ENCODE results near the gene CRACDL.

Gene CRACDL

DNA sequence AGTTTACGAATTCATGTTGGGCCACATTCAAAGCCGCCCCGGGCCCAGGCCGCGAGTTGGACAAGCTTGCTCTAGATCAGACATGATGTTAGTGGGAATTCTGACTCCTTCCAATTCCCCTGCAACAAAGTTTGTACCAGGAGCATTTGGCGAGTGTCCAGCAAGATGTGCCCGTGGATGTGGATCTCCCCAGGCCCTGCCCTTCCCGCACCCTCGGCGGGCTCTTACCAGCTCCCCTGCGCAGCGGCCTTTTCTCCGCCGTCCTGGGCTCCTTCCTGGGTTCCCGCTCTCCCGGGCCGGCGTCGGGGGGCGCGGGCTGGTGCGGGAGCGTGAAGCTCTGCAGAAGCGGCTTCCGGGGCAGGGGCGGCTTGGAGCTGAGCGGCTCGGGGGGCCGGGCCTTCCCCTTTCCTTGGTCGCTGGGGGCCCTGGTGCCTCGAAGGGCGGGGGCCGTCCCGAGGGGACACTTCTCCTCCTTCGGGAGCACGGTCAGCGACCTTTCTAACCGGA lies 114.3 kb downstream of the CRACDL start:
- peak; percentile 17 for DNase-seq

DNA sequence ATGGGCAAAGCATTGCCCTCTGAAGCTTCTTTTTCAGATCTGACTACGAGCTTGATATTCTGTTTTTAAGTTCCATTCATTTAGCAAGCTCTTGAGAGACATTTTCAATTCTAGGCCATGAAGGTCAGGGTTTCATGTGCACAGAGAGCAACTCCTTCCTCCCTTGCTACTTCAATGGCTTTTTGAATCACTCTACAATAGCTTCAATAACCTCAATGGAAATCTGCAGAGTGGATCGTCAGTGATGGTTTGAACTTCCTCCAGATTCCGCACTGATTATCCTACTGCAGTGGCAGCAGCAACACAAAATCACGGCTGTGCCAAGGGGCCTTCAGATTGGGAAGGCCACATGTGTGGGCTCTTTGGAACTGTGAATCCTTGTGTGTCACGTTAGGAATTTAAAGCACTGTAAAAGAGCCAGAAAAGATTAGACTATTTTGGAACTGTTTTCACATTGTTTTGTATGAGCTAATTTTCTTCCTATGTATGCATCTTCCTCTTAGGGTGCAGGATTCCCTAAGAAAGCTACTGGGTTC lies 116.7 kb downstream of the CRACDL start:
- no peak for DNase-seq

DNA sequence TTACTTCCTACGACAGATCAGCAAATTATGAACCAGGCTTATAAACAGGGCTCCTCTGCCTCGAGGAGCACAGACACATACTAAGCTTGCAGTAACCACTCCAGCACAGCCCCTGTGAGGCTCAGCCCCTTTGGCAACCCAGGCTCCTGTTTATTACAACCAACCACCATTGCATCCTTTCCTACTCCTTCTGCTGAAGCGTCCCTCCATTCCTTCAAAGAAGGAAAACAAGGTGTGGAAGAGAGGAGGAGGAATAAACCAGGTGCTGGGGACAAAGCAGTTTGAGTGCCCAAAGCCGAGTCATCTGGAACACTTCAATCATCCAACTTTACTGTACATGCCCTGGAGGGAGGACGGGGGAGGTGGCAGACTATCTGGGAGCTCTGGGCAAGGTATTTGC lies 117.9 kb downstream of the CRACDL start:
- peak; percentile 12 for DNase-seq

DNA sequence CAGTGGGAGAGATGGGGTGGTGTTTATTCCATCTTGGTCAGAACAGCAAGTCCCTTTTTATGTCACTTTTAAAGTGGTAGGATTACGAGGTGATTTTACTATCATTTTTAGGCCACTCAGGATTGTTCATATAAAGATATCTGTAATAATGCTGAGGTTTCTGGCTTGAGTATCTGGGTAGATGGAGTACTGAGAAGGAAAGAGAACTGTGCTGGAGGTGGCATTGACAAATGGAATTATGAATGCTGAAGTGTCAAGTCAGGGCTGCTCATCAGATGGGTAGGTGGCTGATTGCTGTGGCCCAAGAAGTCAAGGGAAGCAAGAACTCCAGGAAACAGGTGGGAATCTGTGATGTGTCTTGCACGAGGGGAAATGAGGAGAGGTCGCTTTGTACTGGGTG lies 119.7 kb downstream of the CRACDL start:
- no peak for DNase-seq

DNA sequence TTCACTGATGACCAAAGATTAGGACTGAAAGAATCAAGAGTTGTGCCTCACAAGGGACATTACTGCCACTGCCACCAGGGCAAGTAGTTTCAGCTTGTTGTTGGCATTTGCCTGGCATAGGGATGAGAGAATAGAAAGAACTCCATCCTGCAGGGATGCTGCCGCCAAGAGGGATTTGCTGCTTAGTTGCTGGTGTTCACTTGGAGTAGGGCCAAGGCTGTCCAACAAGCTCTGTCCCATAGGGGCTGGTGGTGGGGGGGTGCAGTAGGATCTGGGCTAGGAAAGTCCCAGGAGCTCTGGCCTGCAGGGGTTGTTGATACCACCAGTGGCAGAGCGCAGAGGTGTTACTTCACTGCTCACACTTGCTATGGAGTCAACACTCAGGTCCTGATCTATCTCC lies 120.2 kb downstream of the CRACDL start:
- DNase-seq, result no peak

DNA sequence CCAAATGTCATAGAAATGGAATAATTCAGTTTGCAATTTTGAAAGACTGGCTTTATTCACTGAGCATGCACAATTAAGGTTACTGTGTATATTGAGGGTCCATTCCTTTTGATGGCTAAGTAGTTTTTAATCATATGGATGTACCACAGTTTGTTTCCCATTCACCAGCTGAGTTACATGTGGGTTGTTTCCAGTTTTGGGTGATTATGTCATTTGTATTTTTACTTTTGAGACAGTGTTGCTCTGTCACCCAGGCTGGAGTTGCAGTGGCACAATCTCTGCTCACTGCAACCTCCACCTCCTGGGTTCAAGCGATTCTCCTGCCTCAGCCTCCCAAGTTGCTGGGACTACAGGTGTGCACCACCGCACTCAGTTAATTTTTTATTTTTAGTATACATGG lies 124.3 kb downstream of the CRACDL start:
- no peak for DNase-seq

DNA sequence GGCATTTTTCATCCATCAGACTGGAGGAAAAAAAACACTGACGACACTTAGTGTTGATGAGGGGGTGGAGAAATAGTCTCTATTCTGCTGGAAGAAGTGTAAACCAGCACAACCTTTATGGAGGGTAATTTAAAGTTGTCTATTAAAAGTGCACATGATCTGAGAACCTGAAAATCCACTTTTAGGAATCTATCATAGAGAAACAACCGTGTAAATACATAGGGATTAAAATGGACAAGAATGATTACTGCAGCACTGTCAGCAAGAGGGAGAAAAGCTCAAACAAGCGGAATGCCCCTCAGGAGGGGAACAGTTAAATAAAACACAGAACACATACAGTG lies 125.5 kb downstream of the CRACDL start:
- no peak for DNase-seq

DNA sequence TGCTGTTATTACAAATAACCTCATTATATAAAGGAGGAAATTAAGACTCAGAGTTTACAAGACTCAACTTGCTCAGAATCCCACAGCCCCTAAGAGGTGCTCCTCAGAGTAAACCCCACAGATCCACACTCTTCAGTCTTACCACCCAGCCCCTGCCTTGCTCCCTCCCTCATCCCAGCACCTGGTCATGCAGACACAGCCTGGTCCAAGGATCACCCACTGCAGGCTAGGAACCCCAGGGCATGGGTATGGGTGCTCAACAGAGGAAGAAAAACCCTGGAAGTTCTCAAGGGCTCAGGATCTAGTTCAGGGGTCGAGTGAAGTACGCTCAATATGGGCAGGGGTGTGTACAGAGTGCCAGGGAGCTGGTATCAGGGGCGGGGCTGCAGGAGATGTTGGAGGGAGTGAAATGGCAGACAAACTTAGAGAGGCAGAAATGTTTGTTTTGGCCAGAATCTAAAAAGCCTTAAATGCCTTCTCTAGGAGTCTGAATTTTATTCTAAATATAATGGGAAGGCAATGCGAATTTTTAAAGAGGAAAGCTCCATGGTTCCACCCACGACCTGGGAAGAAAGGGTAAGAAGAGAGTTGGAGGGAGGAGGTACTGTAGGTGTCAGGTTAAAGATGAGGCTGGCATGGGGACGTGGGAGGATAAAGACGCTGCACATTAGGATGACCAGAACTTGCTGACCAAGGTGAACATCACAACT lies 126.0 kb downstream of the CRACDL start:
- DNase-seq, result no peak

DNA sequence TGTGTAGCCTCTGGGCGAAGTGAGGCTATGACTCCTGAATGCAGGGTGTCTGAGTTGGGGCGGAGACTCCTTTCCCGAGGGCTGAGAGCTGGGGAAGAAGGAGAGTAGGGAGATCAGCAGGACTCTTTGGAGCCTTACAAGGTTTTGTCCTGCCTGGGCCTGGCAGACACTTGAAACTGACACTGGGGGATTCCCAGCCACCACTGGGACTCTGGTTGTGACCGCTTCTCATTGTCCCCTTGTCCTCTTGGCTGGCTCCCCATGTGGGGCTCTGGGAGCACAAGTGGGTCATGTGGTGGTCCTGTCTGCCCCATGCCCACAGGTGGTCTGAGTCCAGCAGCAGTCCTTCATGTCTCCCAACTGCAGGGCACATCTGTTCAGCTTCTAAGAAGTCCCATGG lies 126.9 kb downstream of the CRACDL start:
- DNase-seq, result no peak

DNA sequence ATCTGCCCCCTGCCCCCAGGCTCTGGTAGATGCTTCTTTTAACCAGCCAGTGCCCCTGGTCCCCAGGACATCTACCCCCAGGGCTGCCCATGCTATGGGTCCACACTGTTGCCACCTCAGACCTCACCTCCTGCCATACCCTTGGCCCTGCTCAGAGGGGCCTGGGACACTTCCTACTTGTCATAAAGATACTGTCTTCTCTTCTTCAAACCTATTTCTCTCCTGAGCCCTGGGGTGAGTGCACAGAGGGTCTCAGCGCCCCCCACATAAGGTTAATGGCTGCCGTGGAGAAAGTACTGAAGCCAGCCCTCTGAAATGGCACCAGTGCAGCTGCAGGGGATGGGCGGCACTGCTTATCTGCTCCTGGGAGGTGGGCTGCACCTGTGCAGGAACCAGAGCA lies 127.5 kb downstream of the CRACDL start:
- DNase-seq, result no peak

DNA sequence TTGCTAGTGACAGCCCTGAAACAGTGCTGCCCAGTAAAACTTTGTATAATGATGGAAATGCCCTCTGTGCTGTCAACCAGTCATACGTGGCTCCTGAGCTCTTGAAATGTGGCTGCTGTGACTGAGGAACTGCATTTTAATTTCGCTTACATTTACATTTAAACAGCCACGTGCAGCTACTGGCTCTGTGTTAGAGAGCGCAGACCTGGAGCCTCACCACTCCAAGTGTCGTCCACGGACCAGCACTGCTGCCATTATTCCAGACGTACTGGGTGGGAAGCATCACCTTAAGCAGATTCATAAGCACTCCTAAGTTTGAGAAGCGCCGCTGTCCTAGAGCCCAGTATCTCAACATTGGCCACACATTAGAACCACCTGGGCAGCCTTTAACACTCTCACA lies 128.1 kb downstream of the CRACDL start:
- DNase-seq, result no peak

DNA sequence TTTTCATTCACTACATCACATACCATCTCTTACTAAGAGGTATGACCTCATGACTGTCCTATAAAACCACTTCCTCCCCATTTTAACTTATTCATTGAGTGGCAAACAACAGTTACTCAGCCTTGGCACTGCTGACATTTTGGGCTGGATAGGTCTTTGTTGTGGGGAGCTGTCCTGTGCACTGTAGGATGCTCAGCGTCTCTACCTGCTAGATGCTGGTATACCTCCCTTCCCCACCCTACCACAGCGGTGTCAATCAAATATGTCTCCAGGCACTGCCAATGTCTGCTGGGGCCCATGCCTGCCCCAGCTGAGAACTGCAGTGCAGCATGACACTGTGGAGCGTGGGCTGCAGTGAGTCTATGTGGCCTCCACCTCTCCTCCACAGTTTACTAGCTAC lies 128.8 kb downstream of the CRACDL start:
- no peak for DNase-seq

DNA sequence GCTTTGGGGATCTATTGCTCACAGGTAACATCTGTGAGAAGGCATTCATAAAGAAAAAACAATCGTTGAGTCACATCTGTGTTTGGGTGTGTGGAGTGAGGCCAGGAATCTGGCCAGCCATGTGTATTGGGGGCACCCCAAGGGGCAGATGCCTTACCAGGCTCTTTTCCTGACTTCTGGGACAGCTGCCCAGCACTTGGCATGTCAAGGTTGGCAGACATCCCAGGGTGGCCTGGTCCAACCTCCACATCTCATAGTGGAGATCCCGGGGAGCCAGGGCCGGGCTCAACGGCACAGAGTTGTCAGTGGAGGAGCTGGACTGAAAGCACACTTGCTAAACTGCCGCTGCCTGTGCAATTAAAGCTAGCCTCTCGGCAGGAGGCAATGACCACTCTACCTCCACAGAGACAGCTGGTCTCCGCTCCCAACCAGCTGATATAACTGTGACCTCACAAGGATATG lies 129.8 kb downstream of the CRACDL start:
- DNase-seq, result no peak

DNA sequence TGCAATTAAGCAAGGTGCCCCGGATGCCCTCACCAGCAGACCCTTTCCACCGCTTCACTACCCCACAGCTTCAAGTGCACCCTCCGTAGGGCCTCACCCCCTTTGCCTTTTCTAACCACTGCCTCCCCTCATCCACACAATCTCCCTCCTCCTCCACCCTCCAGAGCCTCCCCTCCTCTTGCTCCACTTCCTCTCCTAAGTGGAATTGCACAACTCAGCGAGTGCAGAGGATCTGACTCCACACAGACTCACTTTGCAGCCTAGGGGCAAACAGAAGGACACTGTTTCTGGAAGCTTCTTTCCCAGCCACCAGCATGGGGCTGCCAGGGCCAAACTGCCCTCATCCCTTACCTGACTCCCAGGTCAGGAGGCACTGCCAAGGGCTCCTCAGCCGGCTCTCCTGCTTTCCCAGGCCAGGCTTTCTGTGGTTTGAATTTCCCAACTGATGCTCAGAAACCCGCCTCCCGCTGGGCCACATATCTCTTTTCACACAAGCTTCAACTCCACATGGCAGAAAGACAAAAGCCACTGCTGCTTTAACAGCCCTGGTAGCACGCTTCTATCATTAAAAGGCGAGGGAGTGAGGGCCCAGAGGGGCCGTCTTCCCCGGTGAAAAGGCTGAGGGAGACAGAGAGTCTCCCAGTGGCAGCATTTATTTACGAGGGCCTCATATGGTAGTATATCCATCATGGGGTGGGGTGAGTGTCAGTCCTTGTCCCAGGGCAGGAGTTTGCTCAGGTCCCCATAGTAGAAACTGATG lies 130.4 kb downstream of the CRACDL start:
- DNase-seq, result no peak

DNA sequence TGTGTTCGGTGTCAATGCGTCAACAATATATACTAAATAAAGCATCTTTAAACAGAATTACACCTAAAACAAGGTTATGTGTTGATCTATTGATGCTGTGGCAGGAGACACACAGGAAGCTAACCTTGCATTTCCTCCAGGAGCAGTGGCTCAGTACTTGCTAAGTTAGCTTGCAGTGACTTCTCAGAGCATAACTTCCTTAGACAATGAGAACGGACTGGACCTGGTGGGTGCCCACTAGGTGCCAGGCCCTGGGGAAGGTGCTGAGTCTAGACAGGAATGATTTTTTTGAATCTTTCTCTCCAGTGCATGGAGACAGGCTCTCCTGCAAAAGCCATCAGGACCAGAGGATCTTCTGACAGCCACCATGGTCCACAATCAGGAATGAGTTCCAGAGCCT lies 131.3 kb downstream of the CRACDL start:
- no peak for DNase-seq

DNA sequence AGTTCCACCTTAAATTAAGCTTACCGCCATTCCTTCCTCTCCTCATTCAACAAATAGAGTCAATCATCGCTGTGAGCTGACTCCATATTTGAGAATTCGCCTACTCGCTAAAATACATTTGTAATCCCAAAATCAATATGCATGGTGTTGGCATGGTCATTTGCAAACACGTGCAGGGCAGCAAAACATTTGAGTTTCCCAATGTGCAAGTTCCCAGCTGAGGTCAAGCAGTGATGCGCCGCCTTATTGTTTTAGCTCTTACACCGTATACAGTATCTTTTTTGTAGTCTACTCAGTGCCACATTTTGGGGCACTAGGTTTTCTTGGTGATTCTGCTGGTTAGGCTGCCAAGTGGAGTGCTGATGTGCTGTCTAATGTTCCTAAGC lies 131.8 kb downstream of the CRACDL start:
- DNase-seq, result no peak

DNA sequence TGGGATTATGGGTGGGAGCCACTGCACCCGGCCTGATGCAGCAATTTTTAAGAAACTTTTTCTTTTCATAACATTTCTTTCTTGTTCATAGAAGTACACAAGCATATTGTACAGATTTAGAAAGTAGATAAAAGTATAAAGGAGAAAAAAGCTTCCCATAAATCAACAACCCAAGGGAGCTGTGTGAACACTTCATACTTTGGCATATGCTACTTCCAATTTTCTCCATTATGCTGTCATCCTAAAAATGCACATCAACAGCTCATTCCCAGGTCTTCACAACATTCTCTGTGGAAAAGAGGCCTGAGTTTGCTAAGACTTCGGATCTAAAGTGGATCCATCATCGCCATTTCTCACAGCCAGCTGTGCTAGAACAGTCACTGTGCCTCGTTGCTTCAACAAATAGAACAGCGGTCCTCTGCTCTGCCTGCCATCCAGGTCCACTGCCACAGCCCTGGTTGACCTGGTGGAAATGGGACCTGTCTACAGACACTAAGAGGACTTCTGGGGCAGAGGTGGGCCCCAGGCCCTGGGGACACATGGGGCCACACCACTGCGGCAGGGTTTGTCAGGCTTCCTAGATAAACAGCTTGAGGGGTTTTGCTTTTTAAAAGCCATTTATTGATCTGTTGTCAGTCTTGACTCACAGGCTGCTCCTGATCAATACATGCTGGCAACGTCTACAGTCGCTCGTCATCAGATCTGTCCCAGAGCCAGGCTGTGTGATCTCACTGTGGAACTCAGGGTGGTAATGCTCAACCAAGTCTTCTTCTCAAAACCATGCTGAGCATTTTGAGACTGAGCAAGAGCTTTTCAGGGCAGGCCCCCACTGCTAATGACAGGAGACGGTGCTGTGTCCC lies 132.4 kb downstream of the CRACDL start:
- no peak for DNase-seq

DNA sequence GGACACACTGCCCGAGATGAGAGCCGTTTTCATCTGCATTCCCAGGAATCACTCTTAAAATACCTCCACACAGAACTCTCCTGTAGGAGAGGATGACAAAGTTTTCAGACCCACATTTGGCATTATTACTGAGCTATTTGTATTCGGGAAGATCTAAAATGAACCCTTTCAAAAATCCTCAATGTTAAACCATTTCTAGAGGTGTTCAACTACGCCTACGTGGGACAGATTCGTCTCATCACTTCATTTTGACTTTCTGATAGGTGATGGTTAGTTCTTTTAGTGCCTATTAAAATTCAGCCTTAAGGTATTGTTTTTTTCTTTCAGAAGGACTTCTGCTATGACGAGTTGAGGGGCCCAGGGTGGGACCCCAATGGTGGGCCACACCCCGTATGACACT lies 133.7 kb downstream of the CRACDL start:
- DNase-seq, result no peak

DNA sequence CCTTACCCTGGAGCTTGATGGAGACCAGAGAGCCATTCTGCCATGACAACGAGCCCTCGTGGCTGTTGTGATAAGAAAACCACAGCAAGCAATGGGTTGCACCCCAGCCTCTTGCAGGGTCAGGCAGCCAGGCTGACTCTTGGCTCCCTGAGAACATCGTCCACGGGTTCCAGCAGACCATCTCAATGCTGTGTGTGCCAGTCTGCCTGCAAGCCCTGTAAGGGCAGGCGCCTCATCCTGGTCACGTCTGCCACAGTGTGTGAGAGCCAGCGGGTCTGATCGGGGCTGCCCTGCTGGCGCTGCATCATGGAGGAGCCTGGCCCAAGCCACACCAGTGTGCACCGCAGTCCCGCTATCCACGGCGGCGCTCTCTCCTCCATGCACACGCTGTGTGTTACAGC lies 134.1 kb downstream of the CRACDL start:
- DNase-seq, result no peak

DNA sequence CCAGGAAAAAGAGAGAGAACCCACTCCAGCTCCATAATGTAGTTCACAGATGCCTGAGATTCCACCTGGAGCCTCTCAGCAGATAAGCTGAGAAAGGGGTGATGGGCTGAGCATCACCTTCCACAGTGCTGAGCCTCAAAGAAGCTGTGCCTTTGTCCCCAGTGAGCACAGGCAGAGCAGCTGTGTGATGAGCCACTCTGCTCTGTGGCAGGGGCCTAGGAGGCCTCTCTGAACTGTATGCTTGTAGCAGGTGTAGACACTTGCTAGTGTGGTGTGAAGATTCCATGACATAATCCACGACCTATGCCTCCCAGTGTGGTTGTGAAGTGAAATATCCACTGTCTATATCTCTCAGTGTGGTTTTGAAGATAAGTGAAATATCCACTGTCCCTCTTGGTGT lies 134.7 kb downstream of the CRACDL start:
- no peak for DNase-seq

DNA sequence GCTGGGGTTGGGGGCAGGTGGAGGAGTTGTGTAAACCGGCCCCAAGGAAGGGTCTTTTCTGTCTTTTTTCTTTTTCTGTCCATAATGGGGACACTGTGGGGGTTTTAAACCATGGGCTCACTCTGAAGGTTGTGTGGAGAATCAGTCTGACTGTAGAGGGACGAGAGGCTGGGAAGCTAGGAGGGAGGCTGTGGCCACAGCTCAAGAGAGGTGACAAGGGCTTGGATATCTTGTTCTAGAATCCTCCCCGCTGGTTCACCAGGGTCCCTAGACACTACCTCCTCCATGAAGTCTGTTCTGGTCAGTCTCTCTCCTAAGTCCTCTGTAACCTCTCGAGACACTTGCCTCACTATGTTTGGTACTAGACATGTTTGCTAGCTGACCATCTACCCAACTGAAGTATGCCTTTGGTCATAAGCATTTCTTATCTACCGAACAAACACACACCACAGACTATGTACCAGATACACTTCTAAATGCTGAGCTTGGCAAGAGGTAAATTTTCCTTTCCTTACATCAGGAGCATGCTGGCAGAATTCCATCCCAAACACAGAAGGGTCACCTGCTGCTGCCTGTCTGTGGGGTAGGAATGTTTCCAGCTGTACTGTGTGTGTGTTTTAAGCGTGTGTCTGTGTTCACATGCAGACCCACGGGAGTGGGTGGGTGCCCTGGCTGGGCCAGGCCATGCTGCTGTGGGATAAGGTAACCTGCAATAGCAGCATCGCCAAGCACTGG lies 135.5 kb downstream of the CRACDL start:
- DNase-seq, result no peak

Measured in stimulated activated CD8-positive, alpha-beta memory T cell treated with anti-CD3 and anti-CD28 coated beads, Interleukin-4, amount 100 ng/mL, for 48 hours (primary cell).